ENCODE data around the gene TSC22D3. TPM values are rescaled to one million over a fixed set of nuclear protein-coding genes. Genes with fewer than 3 reads are reported as not detected.

TSC22D3 gene
- total RNA-seq, 1 donor from 2014 or later = 350 TPM

DNA sequence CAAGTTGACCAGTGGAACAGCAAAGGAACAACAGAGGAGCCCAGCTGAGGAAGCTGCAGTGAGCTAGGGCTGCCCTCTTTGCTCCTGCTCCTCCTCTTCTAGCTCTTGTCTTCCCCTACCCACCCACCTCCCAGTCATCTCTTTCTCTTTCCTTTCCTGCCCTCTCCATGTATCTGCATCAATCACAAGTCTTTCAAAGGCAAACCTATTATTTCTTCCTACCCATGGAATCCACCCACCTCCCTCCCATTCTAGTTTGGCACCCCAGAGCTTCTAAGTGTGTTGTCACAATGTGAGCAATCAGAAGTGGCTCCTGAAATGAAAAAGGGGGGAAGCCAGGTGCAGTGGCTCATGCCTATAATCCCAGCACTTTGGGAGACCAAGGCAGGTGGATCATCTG lies 69.3 kb downstream of the TSC22D3 start:
- no peak for ATAC-seq
- H3K4me1 ChIP-seq = peaks cover 8% of the 10 kb centered on the region
- TF ChIP-seq CTCF (IDR thresholded peaks at IDR 0.05) = no peak
- no peak for DNase-seq
- no peaks in the 10 kb centered on the region for H3K27me3 ChIP-seq (ENCODE audit: low read depth)
- intact Hi-C loops (cut with DNase I) = no loop called here
- no peaks in the 10 kb centered on the region for H3K9me3 ChIP-seq
- no peak overlapping the region for H3K27ac ChIP-seq
- H3K4me3 ChIP-seq = no peak overlapping the region
- H3K36me3 ChIP-seq = no peaks in the 10 kb centered on the region

- H3K4me1 ChIP-seq = peaks cover 11% of the 10 kb centered on the region
- no peak for TF ChIP-seq CTCF (IDR thresholded peaks at IDR 0.05)
- ATAC-seq (no peak), DNase-seq (no peak)
- H3K36me3 ChIP-seq = no peaks in the 10 kb centered on the region
- no peak overlapping the region for H3K4me3 ChIP-seq
- intact Hi-C loops (cut with DNase I) = no loop called here
- no peaks in the 10 kb centered on the region for H3K9me3 ChIP-seq
- no peaks in the 10 kb centered on the region for H3K27me3 ChIP-seq (ENCODE audit: low read depth)
- H3K27ac ChIP-seq = no peak overlapping the region
Observed at GRCh38 chrX:107704587-107704986, 71.0 kb downstream of the TSC22D3 start.

- Histone ChIP-seq H3K9me3 (no peaks in the 10 kb centered on the region), H3K27me3 (ENCODE audit: low read depth) (no peaks in the 10 kb centered on the region), H3K27ac (no peak overlapping the region), H3K36me3 (no peaks in the 10 kb centered on the region), H3K4me1 (peaks cover 12% of the 10 kb centered on the region), H3K4me3 (no peak overlapping the region)
- DNase-seq (no peak), ATAC-seq (peak in 1 of 2 donors; percentile 20)
- TF ChIP-seq CTCF (IDR thresholded peaks at IDR 0.05) = no peak
- intact Hi-C loops (cut with DNase I) = no loop called here
Observed at GRCh38 chrX:107704181-107704580, 71.4 kb downstream of the TSC22D3 start.

DNA sequence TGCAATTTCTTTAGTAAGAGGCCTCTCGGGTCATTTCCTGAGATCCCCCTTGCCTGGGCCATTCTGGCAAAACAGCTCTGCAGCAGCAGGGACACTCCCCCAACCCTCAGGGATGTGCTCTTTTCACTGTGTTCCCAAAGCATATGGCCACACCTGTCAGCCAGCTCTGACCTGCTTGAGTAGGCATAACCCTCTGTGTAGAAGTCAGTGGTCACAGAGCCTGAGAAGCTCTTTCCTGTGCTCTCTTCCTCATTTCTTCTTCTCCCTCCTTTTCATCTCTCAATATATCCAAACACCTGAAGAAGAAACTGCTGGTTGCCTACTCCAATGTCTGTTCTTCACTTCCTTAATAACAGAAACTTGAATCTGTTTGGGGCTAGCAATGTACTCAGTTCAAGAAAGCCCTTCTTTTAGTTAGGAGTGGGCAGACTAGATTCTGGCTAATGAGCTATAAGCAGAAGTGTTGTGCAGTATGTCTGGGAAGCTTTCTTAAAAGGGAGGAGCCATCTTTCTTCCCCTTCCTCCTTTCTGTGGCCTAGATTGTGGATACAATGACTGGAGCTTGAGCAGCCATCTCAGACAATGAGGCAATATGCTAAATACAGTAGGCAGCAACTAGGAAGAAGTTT lies 74.0 kb downstream of the TSC22D3 start:
- DNase-seq (no peak), ATAC-seq (peak; percentile 22 to 72)
- no peak for TF ChIP-seq CTCF (IDR thresholded peaks at IDR 0.05)
- Histone ChIP-seq H3K4me1 (peaks cover 12% of the 10 kb centered on the region), H3K36me3 (no peaks in the 10 kb centered on the region), H3K27ac (peak overlapping the region; percentile 56), H3K9me3 (no peaks in the 10 kb centered on the region), H3K4me3 (no peak overlapping the region), H3K27me3 (ENCODE audit: low read depth) (no peaks in the 10 kb centered on the region)
- intact Hi-C loops (cut with DNase I) = no loop called here

DNA sequence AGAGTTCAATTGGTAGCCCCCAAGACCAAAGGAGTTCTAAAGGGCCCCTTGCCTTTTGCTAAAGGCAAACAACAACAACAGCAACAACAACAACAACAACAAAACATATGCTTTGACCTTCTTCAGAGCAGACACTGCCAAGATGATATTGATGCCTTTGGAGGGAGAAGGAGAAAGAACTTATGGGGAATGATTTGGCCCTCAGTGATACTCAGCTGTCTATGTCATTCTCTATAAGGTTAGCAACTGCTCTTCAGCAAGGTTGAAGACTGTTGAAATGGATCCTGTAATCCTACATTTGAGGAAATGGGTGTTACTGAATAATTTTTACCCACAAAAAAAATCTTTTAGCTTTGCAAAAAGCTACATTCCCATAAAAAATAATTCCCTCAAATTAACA lies 74.8 kb downstream of the TSC22D3 start:
- DNase-seq (no peak), ATAC-seq (no peak)
- H3K4me3 ChIP-seq = no peak overlapping the region
- peaks cover 12% of the 10 kb centered on the region for H3K4me1 ChIP-seq
- TF ChIP-seq CTCF (IDR thresholded peaks at IDR 0.05) = no peak
- no peaks in the 10 kb centered on the region for H3K36me3 ChIP-seq
- intact Hi-C loops (cut with DNase I) = no loop called here
- no peaks in the 10 kb centered on the region for H3K27me3 ChIP-seq (ENCODE audit: low read depth)
- no peaks in the 10 kb centered on the region for H3K9me3 ChIP-seq
- peak overlapping the region; percentile 56 for H3K27ac ChIP-seq

Data from lower lobe of right lung (tissue), 2 donors.